Bronchial epithelial cell (primary cell): ENCODE measurements around the gene RAB10. TPM values are rescaled to one million over a fixed set of nuclear protein-coding genes. Genes with fewer than 3 reads are reported as not detected.

Source experiments
- DNase-seq: peaks from one replicate; pipeline ENCODE4 v3.0.0-alpha.2; 2010; ENCODE audit warnings: low read depth
- FAIRE-seq: peaks from 2 replicates; lab custom pipeline; 2011; peaks lifted over from hg19 to GRCh38; lab: Jason Lieb, UNC
- H3K27me3 ChIP-seq: 2 replicates; pipeline ENCODE4 v1.5.1; 2011; ENCODE audit warnings: low read length; ENCODE audit not compliant: control insufficient read depth, insufficient read depth
- H3K36me3 ChIP-seq: 2 replicates; pipeline ENCODE4 v1.5.1; 2011; ENCODE audit warnings: low read length; ENCODE audit not compliant: control insufficient read depth, insufficient read depth
- H3K4me3 ChIP-seq: 2 replicates; pipeline ENCODE4 v1.5.1; 2011; ENCODE audit warnings: mild to moderate bottlenecking, low read depth, low read length, control low read depth
- total RNA-seq: library from RNA; depleted of rRNA; stranded (reverse); fragments of >200 nt; gene quantifications from 2 replicates; pipeline ENCODE4 v1.2.1, GENCODE V29; 2014
- TF ChIP-seq, protein P1 (sequence below): IDR thresholded peaks from 2 replicates; pipeline ENCODE4 v1.5.1; 2011; ENCODE audit warnings: mild to moderate bottlenecking, moderate library complexity, low read length, control low read depth, inconsistent platforms; ENCODE audit not compliant: insufficient read depth, severe bottlenecking

Gene RAB10
- total RNA-seq, 1 donor from 2014 or later: 308 TPM

DNA sequence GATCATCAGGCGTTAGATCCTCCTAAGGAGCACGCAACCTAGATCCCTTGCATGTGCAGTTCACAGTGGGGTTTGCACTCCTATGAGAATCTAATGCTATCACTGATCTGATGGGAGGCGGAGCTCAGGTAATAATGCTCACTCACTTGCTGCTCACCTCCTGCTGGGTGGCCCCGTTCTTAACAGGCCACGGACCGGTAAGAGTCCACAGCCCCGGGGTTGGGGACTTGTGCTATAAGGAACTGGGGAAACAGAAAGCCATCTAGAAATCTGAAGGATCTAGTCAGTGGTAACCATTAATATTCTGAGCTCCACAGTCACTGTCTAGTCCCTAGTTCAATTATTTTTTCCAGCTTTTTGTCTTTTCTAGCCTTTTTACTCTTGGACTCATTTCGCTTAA, 94.3 kb downstream of the RAB10 start:
- FAIRE-seq (no peak), DNase-seq (no peak)
- TF ChIP-seq, protein P1, sequence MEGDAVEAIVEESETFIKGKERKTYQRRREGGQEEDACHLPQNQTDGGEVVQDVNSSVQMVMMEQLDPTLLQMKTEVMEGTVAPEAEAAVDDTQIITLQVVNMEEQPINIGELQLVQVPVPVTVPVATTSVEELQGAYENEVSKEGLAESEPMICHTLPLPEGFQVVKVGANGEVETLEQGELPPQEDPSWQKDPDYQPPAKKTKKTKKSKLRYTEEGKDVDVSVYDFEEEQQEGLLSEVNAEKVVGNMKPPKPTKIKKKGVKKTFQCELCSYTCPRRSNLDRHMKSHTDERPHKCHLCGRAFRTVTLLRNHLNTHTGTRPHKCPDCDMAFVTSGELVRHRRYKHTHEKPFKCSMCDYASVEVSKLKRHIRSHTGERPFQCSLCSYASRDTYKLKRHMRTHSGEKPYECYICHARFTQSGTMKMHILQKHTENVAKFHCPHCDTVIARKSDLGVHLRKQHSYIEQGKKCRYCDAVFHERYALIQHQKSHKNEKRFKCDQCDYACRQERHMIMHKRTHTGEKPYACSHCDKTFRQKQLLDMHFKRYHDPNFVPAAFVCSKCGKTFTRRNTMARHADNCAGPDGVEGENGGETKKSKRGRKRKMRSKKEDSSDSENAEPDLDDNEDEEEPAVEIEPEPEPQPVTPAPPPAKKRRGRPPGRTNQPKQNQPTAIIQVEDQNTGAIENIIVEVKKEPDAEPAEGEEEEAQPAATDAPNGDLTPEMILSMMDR: no peak
- Histone ChIP-seq H3K36me3 (peaks cover 12% of the 10 kb centered on the region), H3K4me3 (no peak overlapping the region), H3K27me3 (no peaks in the 10 kb centered on the region)

DNA sequence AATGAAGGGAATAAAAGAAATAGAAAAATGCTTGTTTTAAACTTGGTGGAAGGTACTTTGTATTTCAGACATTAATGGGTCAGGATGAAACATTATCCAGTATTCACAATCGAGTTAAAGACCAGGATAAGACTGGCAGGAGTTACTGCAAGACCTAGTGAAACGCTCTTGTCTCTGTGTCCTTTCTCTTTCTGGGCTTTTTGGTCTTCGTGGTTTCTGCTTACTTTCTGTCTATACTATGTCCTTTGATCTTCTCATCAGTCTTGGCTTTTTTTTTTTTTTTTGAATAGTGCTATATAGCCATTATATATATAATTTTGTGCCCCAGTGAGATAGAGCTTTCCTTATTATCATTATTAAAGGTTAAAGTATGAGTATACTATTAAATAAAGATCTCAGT, 96.9 kb downstream of the RAB10 start:
- FAIRE-seq (no peak), DNase-seq (no peak)
- TF ChIP-seq, protein P1: no peak
- H3K4me3 ChIP-seq: no peak overlapping the region
- H3K36me3 ChIP-seq: peaks cover 15% of the 10 kb centered on the region
- no peaks in the 10 kb centered on the region for H3K27me3 ChIP-seq

DNA sequence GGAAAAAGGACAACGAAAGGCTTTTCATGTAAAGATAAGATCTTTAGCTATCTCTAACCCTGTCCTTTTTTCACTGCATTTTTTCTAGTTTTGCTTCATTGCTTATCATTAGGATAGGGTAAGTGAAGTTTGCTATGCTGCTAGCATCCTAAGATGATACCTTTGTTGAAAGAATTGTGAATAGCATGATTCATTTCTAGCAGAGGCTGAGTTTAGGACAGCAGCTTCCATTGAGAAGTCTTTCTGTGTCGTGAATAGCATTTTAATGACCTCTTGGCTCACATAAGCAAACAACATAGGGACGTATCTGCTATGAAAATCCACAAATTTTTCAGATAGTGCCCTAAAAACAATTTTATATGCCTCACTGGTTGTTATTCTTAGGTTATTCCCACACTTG, 102.6 kb downstream of the RAB10 start:
- H3K27me3 ChIP-seq: no peaks in the 10 kb centered on the region
- FAIRE-seq (no peak), DNase-seq (no peak)
- H3K36me3 ChIP-seq: peaks cover 5% of the 10 kb centered on the region
- H3K4me3 ChIP-seq: no peak overlapping the region
- TF ChIP-seq, protein P1: no peak

DNA sequence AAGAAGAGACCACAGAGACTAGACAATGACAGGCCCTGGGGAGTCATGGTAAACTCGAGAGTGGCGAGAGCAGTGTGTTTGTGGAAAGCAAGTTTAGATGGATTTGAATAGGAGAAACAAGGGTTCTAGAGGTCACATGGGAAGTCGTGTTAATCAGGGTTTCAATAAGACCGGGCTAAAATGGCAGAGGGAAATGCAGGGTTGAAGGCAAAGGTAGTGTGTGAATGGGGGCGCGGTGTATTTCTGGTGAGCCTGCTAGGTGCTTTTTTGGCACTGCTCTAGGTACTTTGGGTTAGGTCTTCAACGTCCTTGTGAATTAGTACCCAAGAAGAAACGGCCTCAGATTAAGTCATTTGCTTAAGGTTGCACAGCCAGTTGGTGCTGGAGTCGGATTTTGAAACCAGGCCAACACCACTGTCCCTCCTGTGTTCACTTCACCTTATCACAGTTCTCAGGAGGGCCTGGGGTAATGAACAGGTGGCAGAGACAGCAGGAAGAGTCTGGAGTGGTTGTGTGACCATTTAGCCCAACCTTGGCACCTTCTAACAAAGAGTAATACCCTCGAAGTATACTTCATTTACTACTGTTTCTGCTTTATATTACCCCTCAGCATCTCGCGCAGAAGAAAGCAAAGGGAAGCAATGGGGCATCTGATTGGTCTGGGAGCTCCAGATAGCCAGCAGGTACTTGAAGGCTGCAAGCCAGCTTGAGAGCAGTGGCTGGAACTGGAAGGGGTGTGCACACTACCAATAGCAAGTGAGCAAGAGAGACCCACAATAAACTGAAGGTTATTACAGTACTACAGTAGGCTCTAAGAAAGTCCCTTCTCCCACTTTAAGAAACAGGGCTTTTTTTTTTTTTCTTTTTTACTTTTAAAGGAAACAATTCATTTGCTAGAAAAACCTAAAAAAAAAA, 105.6 kb downstream of the RAB10 start:
- Histone ChIP-seq H3K27me3 (no peaks in the 10 kb centered on the region), H3K4me3 (no peak overlapping the region), H3K36me3 (peaks cover 4% of the 10 kb centered on the region)
- TF ChIP-seq, protein P1: no peak
- FAIRE-seq (no peak), DNase-seq (no peak)

DNA sequence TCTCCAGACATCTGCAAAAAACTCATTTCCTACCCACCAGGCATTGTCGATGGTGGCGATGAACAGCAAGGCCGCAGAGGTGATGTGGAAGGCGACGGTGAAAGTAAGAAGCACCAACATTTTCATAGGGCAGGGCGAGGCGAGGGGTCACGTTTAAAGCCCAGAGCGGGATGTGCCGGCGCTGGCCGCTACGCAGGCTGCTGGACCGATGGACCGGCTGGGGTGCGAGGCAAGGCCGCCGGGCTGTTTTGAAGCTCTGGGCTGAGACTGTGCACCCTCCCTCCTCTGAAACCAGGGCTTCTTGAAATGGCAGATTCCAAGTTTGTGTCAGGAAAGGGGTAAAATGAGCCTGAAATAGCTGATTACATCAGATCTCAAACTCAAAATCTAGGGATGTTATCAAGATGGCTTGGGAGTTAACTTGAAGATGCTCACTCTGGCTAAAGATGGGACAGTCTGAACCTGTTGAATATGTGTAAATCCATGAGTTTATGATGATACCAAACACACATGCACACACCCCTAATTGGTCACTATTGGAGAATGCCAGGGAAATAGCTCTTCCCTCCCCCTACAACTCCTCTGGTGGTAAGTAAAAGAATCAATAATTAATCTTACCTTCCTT, 107.4 kb downstream of the RAB10 start:
- DNase-seq (no peak), FAIRE-seq (no peak)
- Histone ChIP-seq H3K27me3 (no peaks in the 10 kb centered on the region), H3K4me3 (no peak overlapping the region), H3K36me3 (no peaks in the 10 kb centered on the region)
- TF ChIP-seq, protein P1: no peak
